IPS DF 6.9 (cell line): ENCODE data around the gene CAMTA1.
A peak's percentile ranks its signal among the peaks of the same experiment; 100 is the strongest.

ENCODE experiments used
- DNase-seq: peaks from one replicate; pipeline ENCODE4 v3.0.0-alpha.2; 2013; ENCODE audit warnings: low read depth, low spot score
- H3K27ac ChIP-seq: one replicate; pipeline ENCODE4 v1.5.1; 2013; ENCODE audit warnings: low read length, control low read depth
- H3K27me3 ChIP-seq: 2 replicates; pipeline ENCODE4 v1.6.1; 2013; ENCODE audit warnings: mild to moderate bottlenecking, low read length; ENCODE audit not compliant: control insufficient read depth, insufficient read depth
- H3K36me3 ChIP-seq: 2 replicates; pipeline ENCODE4 v1.6.1; 2013; ENCODE audit warnings: low read length; ENCODE audit not compliant: control insufficient read depth, insufficient read depth
- H3K4me1 ChIP-seq: 2 replicates; pipeline ENCODE4 v1.6.1; 2013; ENCODE audit warnings: low read length; ENCODE audit not compliant: control insufficient read depth, insufficient read depth
- H3K4me3 ChIP-seq: 2 replicates; pipeline ENCODE4 v1.5.1; 2013; ENCODE audit warnings: mild to moderate bottlenecking, low read length
- H3K9me3 ChIP-seq: 2 replicates; pipeline ENCODE4 v1.6.1; 2013; ENCODE audit warnings: low read length, inconsistent platforms; ENCODE audit not compliant: control insufficient read depth, insufficient read depth
- WGBS: extraction: QIAGEN DNeasy Blood & Tissue Kit; methylation state at CpG from one replicate; pipeline ENCODE4 v1.1.7; 2013; ENCODE audit warnings: mixed read lengths, missing lambda C conversion rate; ENCODE audit not compliant: insufficient read length, insufficient coverage; 5-methylcytosine and 5-hydroxymethylcytosine counted together

The CAMTA1 gene

GRCh38 chr1:7207875-7208646, 422.8 kb downstream of the CAMTA1 start:
- no CpG with 5 or more reads among the region's 6 CpGs for WGBS
- Histone ChIP-seq H3K27ac (no peak overlapping the region), H3K27me3 (no peaks in the 10 kb centered on the region), H3K36me3 (no peaks in the 10 kb centered on the region), H3K4me1 (no peaks in the 10 kb centered on the region), H3K4me3 (no peak overlapping the region), H3K9me3 (no peaks in the 10 kb centered on the region)
- peak; percentile 55 for DNase-seq

- Histone ChIP-seq H3K36me3 (no peaks in the 10 kb centered on the region), H3K4me1 (no peaks in the 10 kb centered on the region), H3K27me3 (no peaks in the 10 kb centered on the region), H3K4me3 (no peak overlapping the region), H3K27ac (no peak overlapping the region), H3K9me3 (no peaks in the 10 kb centered on the region)
- WGBS = no CpG with 5 or more reads among the region's 7 CpGs
- DNase-seq = no peak
These were observed 423.5 kb downstream of the CAMTA1 start for GRCh38 chr1:7208647-7209180.

GRCh38 chr1:7209336-7209735, 424.1 kb downstream of the CAMTA1 start:
- Histone ChIP-seq H3K9me3 (no peaks in the 10 kb centered on the region), H3K27ac (no peak overlapping the region), H3K4me1 (no peaks in the 10 kb centered on the region), H3K4me3 (no peak overlapping the region), H3K27me3 (no peaks in the 10 kb centered on the region), H3K36me3 (no peaks in the 10 kb centered on the region)
- DNase-seq = no peak
- WGBS = no CpG with 5 or more reads among the region's 3 CpGs

GRCh38 chr1:7218210-7218832, 433.1 kb downstream of the CAMTA1 start:
- DNase-seq = no peak
- WGBS = no CpG with 5 or more reads among the region's 9 CpGs
- no peak overlapping the region for H3K27ac ChIP-seq
- H3K9me3 ChIP-seq = no peaks in the 10 kb centered on the region
- no peaks in the 10 kb centered on the region for H3K27me3 ChIP-seq
- no peak overlapping the region for H3K4me3 ChIP-seq
- no peaks in the 10 kb centered on the region for H3K36me3 ChIP-seq
- no peaks in the 10 kb centered on the region for H3K4me1 ChIP-seq

GRCh38 chr1:7219031-7219430, 433.8 kb downstream of the CAMTA1 start:
- Histone ChIP-seq H3K9me3 (no peaks in the 10 kb centered on the region), H3K27ac (no peak overlapping the region)
- WGBS = no CpG with 5 or more reads among the region's 10 CpGs

GRCh38 chr1:7220007-7220406, 434.8 kb downstream of the CAMTA1 start:
- H3K27me3 ChIP-seq = no peaks in the 10 kb centered on the region
- no peak for DNase-seq
- WGBS = no CpG with 5 or more reads among the region's 10 CpGs
- no peak overlapping the region for H3K4me3 ChIP-seq
- H3K9me3 ChIP-seq = no peaks in the 10 kb centered on the region
- H3K4me1 ChIP-seq = no peaks in the 10 kb centered on the region
- no peaks in the 10 kb centered on the region for H3K36me3 ChIP-seq
- no peak overlapping the region for H3K27ac ChIP-seq

More at GRCh38 chr1:7219031-7219430, 433.8 kb downstream of the CAMTA1 start:
- Histone ChIP-seq H3K27me3 (no peaks in the 10 kb centered on the region), H3K4me3 (no peak overlapping the region), H3K4me1 (no peaks in the 10 kb centered on the region), H3K36me3 (no peaks in the 10 kb centered on the region)
- no peak for DNase-seq

- Histone ChIP-seq H3K4me3 (no peak overlapping the region), H3K27ac (no peak overlapping the region), H3K27me3 (no peaks in the 10 kb centered on the region), H3K4me1 (no peaks in the 10 kb centered on the region), H3K36me3 (no peaks in the 10 kb centered on the region), H3K9me3 (no peaks in the 10 kb centered on the region)
- WGBS = no CpG with 5 or more reads among the region's 13 CpGs
- no peak for DNase-seq
These were observed 435.5 kb downstream of the CAMTA1 start for GRCh38 chr1:7220712-7221252.

- no peak overlapping the region for H3K4me3 ChIP-seq
- no CpG with 5 or more reads among the region's 15 CpGs for WGBS
- no peak for DNase-seq
- no peaks in the 10 kb centered on the region for H3K9me3 ChIP-seq
- H3K4me1 ChIP-seq = no peaks in the 10 kb centered on the region
- no peaks in the 10 kb centered on the region for H3K27me3 ChIP-seq
- no peak overlapping the region for H3K27ac ChIP-seq
- no peaks in the 10 kb centered on the region for H3K36me3 ChIP-seq
These were observed 436.8 kb downstream of the CAMTA1 start for GRCh38 chr1:7221826-7222694.

- DNase-seq = no peak
- H3K4me3 ChIP-seq = no peak overlapping the region
- no CpG with 5 or more reads among the region's 7 CpGs for WGBS
These were observed 437.4 kb downstream of the CAMTA1 start for GRCh38 chr1:7222695-7223015.

More at GRCh38 chr1:7222695-7223015, 437.4 kb downstream of the CAMTA1 start:
- no peaks in the 10 kb centered on the region for H3K36me3 ChIP-seq
- H3K27me3 ChIP-seq = no peaks in the 10 kb centered on the region
- H3K9me3 ChIP-seq = no peaks in the 10 kb centered on the region
- H3K4me1 ChIP-seq = no peaks in the 10 kb centered on the region
- H3K27ac ChIP-seq = no peak overlapping the region
